GM12891 (cell line): ENCODE results near the gene ZFAND3.

Source experiments
- PAX5 ChIP-seq: IDR thresholded peaks from 2 replicates; pipeline ENCODE4 v1.6.1; 2011; ENCODE audit warnings: low read length, moderate library complexity, mild to moderate bottlenecking; ENCODE audit not compliant: insufficient read depth, severe bottlenecking
- POLR2A ChIP-seq: IDR thresholded peaks from 2 replicates; pipeline ENCODE4 v1.6.1; 2011; ENCODE audit warnings: low read depth, low read length, control low read depth
- POLR2AphosphoS5 ChIP-seq: IDR thresholded peaks from 2 replicates; pipeline ENCODE4 v1.6.1; 2011; ENCODE audit warnings: low read depth, low read length, control low read depth
- TAF1 ChIP-seq: IDR thresholded peaks from 2 replicates; pipeline ENCODE4 v1.6.1; 2011; ENCODE audit warnings: low read depth, low read length, control low read depth

GRCh38 chr6:38133932-38134703 is 314.6 kb downstream of the ZFAND3 start:
- TF ChIP-seq POLR2A (no peak), POLR2AphosphoS5 (no peak), TAF1 (no peak), PAX5 (no peak)
